ENCODE results near the gene MYPOP. TPM values are rescaled to one million over a fixed set of nuclear protein-coding genes. Genes with fewer than 3 reads are reported as not detected.

The MYPOP gene
- total RNA-seq, 2 experiments from 2014 or later: 5.2 to 15.6 TPM

DNA sequence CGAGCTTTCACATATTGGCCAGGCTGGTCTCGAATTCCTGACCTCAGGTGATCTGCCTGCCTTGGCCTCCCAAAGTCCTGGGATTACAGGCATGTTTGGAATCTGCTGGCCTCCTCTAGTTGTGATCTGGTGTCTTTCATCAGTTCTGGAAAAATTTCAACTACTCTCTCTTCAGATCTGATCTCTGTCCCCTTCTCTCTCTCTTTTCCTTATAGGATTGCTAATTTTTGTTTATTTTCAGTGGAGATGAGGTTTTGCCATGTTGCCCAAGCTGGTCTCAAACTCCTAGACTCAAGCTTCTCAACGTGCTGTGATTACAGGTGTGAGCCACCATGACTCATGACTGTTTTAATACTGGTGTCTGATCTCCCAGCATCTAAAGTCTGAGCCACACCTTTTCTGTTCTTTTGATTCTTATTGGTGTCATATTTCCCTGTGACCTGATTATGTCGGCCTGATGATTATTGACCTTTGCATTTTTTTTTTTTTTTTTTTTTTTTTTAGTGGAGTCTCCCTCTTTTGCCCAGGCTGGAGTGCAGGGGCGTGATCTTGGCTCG is 22.6 kb upstream of the MYPOP start:
- H3K27ac ChIP-seq (ENCODE audit: low read depth, low read length, poor library complexity, severe bottlenecking): no peak overlapping the region
- POLR2A ChIA-PET: no interaction called here
- H3K9me3 ChIP-seq (ENCODE audit: low read length): no peaks in the 10 kb centered on the region
- no peak overlapping the region for H3K4me2 ChIP-seq (ENCODE audit: low read length)
- H3K9me2 ChIP-seq (ENCODE audit: insufficient read depth, low read length): no peaks in the 10 kb centered on the region
- H4K20me1 ChIP-seq (ENCODE audit: insufficient read depth, low read length): no peaks in the 10 kb centered on the region
- no peak for DNase-seq (ENCODE audit: low spot score)
- no peak overlapping the region for H2AFZ ChIP-seq (ENCODE audit: low read length)
- TF ChIP-seq, protein P1, sequence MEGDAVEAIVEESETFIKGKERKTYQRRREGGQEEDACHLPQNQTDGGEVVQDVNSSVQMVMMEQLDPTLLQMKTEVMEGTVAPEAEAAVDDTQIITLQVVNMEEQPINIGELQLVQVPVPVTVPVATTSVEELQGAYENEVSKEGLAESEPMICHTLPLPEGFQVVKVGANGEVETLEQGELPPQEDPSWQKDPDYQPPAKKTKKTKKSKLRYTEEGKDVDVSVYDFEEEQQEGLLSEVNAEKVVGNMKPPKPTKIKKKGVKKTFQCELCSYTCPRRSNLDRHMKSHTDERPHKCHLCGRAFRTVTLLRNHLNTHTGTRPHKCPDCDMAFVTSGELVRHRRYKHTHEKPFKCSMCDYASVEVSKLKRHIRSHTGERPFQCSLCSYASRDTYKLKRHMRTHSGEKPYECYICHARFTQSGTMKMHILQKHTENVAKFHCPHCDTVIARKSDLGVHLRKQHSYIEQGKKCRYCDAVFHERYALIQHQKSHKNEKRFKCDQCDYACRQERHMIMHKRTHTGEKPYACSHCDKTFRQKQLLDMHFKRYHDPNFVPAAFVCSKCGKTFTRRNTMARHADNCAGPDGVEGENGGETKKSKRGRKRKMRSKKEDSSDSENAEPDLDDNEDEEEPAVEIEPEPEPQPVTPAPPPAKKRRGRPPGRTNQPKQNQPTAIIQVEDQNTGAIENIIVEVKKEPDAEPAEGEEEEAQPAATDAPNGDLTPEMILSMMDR (conservative IDR thresholded peaks at IDR 0.05; ENCODE audit: low read length): no peak
- no peak for TF ChIP-seq EZH2phosphoT487 (IDR thresholded peaks at IDR 0.05; ENCODE audit: borderline replicate concordance, low read depth, low read length)
- no peaks in the 10 kb centered on the region for H3K79me2 ChIP-seq (ENCODE audit: insufficient read depth, low read depth, low read length)
- H3K4me1 ChIP-seq (ENCODE audit: insufficient read depth, low read length, poor library complexity, severe bottlenecking): peaks cover 6% of the 10 kb centered on the region
- BruUV-seq (replicated peaks): no TSS peak
- no peak overlapping the region for H3K4me3 ChIP-seq (ENCODE audit: low read depth, low read length, poor library complexity, severe bottlenecking)
- intact Hi-C loops (cut with micrococcal nuclease; ENCODE audit: unreplicated experiment): loop anchor here (5.0 kb wide), 1 partner anchor 72 kb away; the partner anchor contains the start of gene CCDC61
- CTCF ChIA-PET (ENCODE audit: unreplicated experiment): no interaction called here
- H3K36me3 ChIP-seq (ENCODE audit: insufficient read depth, low read length): no peaks in the 10 kb centered on the region

DNA sequence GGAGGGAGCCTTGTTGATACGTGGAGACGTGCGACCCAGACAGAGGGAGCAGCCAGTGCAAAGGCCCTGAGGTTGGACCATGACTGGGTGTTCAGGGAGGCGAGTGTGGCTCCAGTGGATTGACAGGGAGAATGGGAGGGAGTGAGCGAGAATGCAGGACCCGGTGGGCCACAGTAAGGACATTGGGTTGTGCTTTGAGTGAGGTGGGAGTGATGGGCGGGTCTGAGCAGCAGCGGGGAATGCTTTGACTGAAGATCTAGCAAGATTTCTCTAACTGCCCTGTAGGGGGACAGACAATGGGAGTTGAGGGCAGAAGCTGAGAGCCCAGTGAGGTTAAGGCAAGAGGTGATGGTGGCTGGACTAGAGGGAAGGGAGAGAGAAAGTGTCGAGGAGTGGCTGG is 19.9 kb upstream of the MYPOP start:
- H2AFZ ChIP-seq (ENCODE audit: low read length): no peak overlapping the region
- DNase-seq (ENCODE audit: low spot score): peak; percentile 43
- no peak overlapping the region for H3K4me3 ChIP-seq (ENCODE audit: low read depth, low read length, poor library complexity, severe bottlenecking)
- intact Hi-C loops (cut with micrococcal nuclease; ENCODE audit: unreplicated experiment): no loop called here
- H4K20me1 ChIP-seq (ENCODE audit: insufficient read depth, low read length): no peaks in the 10 kb centered on the region
- H3K9me3 ChIP-seq (ENCODE audit: low read length): no peaks in the 10 kb centered on the region
- no peaks in the 10 kb centered on the region for H3K9me2 ChIP-seq (ENCODE audit: insufficient read depth, low read length)
- H3K4me2 ChIP-seq (ENCODE audit: low read length): no peak overlapping the region
- ChIA-PET POLR2A (no interaction called here), CTCF (ENCODE audit: unreplicated experiment) (no interaction called here)
- H3K79me2 ChIP-seq (ENCODE audit: insufficient read depth, low read depth, low read length): no peaks in the 10 kb centered on the region
- no TSS peak for BruUV-seq (replicated peaks)
- no peaks in the 10 kb centered on the region for H3K36me3 ChIP-seq (ENCODE audit: insufficient read depth, low read length)
- no peak for TF ChIP-seq EZH2phosphoT487 (IDR thresholded peaks at IDR 0.05; ENCODE audit: borderline replicate concordance, low read depth, low read length)
- TF ChIP-seq, protein P1 (conservative IDR thresholded peaks at IDR 0.05; ENCODE audit: low read length): peak; percentile 55
- H3K4me1 ChIP-seq (ENCODE audit: insufficient read depth, low read length, poor library complexity, severe bottlenecking): no peaks in the 10 kb centered on the region
- H3K27ac ChIP-seq (ENCODE audit: low read depth, low read length, poor library complexity, severe bottlenecking): no peak overlapping the region

DNA sequence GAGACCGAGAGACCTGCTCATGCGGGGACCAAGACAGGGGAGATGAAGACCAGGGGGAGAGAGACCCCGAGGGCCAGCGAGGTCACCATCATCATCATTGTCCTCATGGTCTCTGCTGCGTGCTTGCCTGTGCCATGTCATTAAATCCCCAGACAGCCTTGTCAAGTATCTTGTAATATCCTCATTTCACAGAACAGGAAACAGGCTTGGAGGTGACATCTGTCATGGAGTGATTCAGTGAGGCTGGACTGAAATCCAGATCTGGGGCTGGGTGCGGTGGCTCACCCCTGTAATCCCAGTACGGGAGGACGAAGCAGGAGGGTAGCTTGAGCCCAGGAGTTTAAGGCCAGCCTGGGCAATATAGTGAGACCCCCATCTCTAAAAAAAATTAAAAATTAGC is 18.0 kb upstream of the MYPOP start:
- intact Hi-C loops (cut with micrococcal nuclease; ENCODE audit: unreplicated experiment): no loop called here
- CTCF ChIA-PET (ENCODE audit: unreplicated experiment): no interaction called here
- POLR2A ChIA-PET: no interaction called here
- H3K9me2 ChIP-seq (ENCODE audit: insufficient read depth, low read length): no peaks in the 10 kb centered on the region
- H3K4me3 ChIP-seq (ENCODE audit: low read depth, low read length, poor library complexity, severe bottlenecking): no peak overlapping the region
- TF ChIP-seq EZH2phosphoT487 (IDR thresholded peaks at IDR 0.05; ENCODE audit: borderline replicate concordance, low read depth, low read length): no peak
- TF ChIP-seq, protein P1 (conservative IDR thresholded peaks at IDR 0.05; ENCODE audit: low read length): no peak
- H4K20me1 ChIP-seq (ENCODE audit: insufficient read depth, low read length): no peaks in the 10 kb centered on the region
- H3K4me1 ChIP-seq (ENCODE audit: insufficient read depth, low read length, poor library complexity, severe bottlenecking): no peaks in the 10 kb centered on the region
- H3K4me2 ChIP-seq (ENCODE audit: low read length): no peak overlapping the region
- H3K36me3 ChIP-seq (ENCODE audit: insufficient read depth, low read length): no peaks in the 10 kb centered on the region
- H3K27ac ChIP-seq (ENCODE audit: low read depth, low read length, poor library complexity, severe bottlenecking): no peak overlapping the region
- no peak overlapping the region for H2AFZ ChIP-seq (ENCODE audit: low read length)
- no peaks in the 10 kb centered on the region for H3K79me2 ChIP-seq (ENCODE audit: insufficient read depth, low read depth, low read length)
- DNase-seq (ENCODE audit: low spot score): no peak
- no TSS peak for BruUV-seq (replicated peaks)
- no peaks in the 10 kb centered on the region for H3K9me3 ChIP-seq (ENCODE audit: low read length)
